CD4-positive, alpha-beta memory T cell (primary cell): Measurements from ENCODE around the gene MFSD11. TPM values are rescaled to one million over a fixed set of nuclear protein-coding genes. Genes with fewer than 3 reads are reported as not detected.

ENCODE experiments used
- CTCF ChIA-PET: fragments of 350-600 bp; sonication (Branson Sonifier 250); formaldehyde crosslinking; loops from one replicate; lab custom pipeline; 2021; ENCODE audit warnings: inconsistent platforms; ENCODE audit not compliant: partially characterized antibody; lab: Charles Lee
- POLR2A ChIA-PET: fragments of 350-600 bp; sonication (Branson Sonifier 250); formaldehyde crosslinking; loops from one replicate; lab custom pipeline; 2021; ENCODE audit not compliant: partially characterized antibody; lab: Charles Lee
- DNase-seq, 5 donors: peaks; one replicate each; pipeline versions ENCODE4 v3.0.0 to v3.0.0-alpha.2; 2020 to 2022; ENCODE audit warnings: mixed read lengths in 1 of 5
- H3K27ac ChIP-seq: one replicate; pipeline ENCODE4 v1.7.0; 2013; ENCODE audit warnings: low read depth, low read length
- H3K27me3 ChIP-seq: 2 replicates; pipeline ENCODE4 v1.7.0; 2013; ENCODE audit warnings: mild to moderate bottlenecking, low read length, moderate library complexity; ENCODE audit not compliant: insufficient read depth
- H3K36me3 ChIP-seq: 2 replicates; pipeline ENCODE4 v1.7.0; 2013; ENCODE audit warnings: mild to moderate bottlenecking, low read length, moderate library complexity; ENCODE audit not compliant: insufficient read depth
- H3K4me1 ChIP-seq: 2 replicates; pipeline ENCODE4 v1.7.0; 2013; ENCODE audit warnings: mild to moderate bottlenecking, low read length, moderate library complexity; ENCODE audit not compliant: insufficient read depth
- H3K4me3 ChIP-seq, 2 donors: one replicate each; pipeline ENCODE4 v1.7.0; 2013; ENCODE audit warnings: low read length in 2 of 2, mild to moderate bottlenecking in 1 of 2
- H3K9me3 ChIP-seq, 2 donors: one replicate each; pipeline ENCODE4 v1.7.0; 2013; ENCODE audit warnings: low read length in 2 of 2, control low read depth in 1 of 2; ENCODE audit not compliant: control insufficient read depth in 1 of 2
- H3K27ac Mint-ChIP-seq, 7 donors: one replicate each; pipeline ENCODE4 v1.8.0; 2020 to 2021; ENCODE audit warnings: mixed read lengths in 7 of 7, mild to moderate bottlenecking in 6 of 7, inconsistent platforms in 3 of 7, moderate library complexity in 3 of 7
- H3K27me3 Mint-ChIP-seq, 2 donors: one replicate each; pipeline ENCODE4 v1.8.0; 2020 to 2021; ENCODE audit warnings: mixed read lengths in 2 of 2
- H3K36me3 Mint-ChIP-seq, 2 donors: one replicate each; pipeline ENCODE4 v1.8.0; 2020 to 2021; ENCODE audit warnings: mixed read lengths in 2 of 2, inconsistent platforms in 1 of 2, mild to moderate bottlenecking in 1 of 2
- H3K4me1 Mint-ChIP-seq, 4 donors: one replicate each; pipeline ENCODE4 v1.8.0; 2020 to 2021; ENCODE audit warnings: mixed read lengths in 4 of 4, mild to moderate bottlenecking in 1 of 4
- H3K4me3 Mint-ChIP-seq, 8 donors: one replicate each; pipeline ENCODE4 v1.8.0; 2020 to 2021; ENCODE audit warnings: mixed read lengths in 8 of 8, mild to moderate bottlenecking in 7 of 8, moderate library complexity in 6 of 8, inconsistent platforms in 3 of 8
- H3K9me3 Mint-ChIP-seq, 8 donors: one replicate each; pipeline ENCODE4 v1.8.0; 2020 to 2021; ENCODE audit warnings: mixed read lengths in 8 of 8, mild to moderate bottlenecking in 5 of 8, inconsistent platforms in 3 of 8, moderate library complexity in 1 of 8
- intact Hi-C: fragments of 100-400 bp; cut with micrococcal nuclease; formaldehyde crosslinking; loops from one replicate; pipeline ENCODE4 v1.15.1; 2023
- polyA plus RNA-seq, 2 donors: library from polyadenylated mRNA; unstranded; fragments of 300-500 nt; fragmentation: Illumina TruSeq; gene quantifications; one replicate each; pipeline ENCODE4 v1.2.3, GENCODE V29; 2021
- total RNA-seq, 2 experiments: library from RNA; stranded (reverse); gene quantifications; one replicate each; pipeline ENCODE4 v1.2.3, GENCODE V29; 2021

The MFSD11 gene
- total and polyA plus RNA-seq, 4 experiments from 2014 or later: 23.1 to 37.8 (median 33.7) TPM

DNA sequence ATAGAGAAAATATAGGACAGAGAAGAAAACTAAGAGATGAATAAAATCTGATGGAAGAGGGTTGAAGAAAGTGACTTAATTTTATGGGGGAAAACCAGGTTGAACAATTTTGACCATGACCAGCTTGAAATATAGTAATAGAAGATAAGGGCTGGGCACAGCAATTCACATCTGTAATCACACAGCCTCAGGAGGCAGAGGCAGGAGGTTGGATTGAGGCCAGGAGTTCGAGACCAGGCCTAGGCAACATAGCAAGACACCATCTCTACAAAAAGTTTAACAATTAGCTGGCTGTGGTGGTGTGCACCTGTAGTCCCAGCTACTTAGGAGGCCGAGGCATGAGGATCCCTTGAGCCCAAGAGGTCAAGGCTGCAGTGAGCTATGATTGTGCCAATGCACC, 35.8 kb upstream of the MFSD11 start:
- Histone ChIP-seq H3K27ac (no peak overlapping the region), H3K9me3 (no peaks in the 10 kb centered on the region), H3K4me3 (no peak overlapping the region), H3K4me1 (no peaks in the 10 kb centered on the region), H3K27me3 (no peaks in the 10 kb centered on the region), H3K36me3 (no peaks in the 10 kb centered on the region)
- ChIA-PET CTCF (interaction anchor here (2.2 kb wide), 1 partner anchor 12 kb away, joined by 7 read pairs; no protein-coding TSS in a partner anchor), POLR2A (no interaction called here)
- Mint-ChIP-seq H3K4me1 (peaks cover 0 to 22% (median 0%) of the 10 kb centered on the region in 4 donors), H3K27me3 (no peaks in the 10 kb centered on the region), H3K4me3 (no peak overlapping the region), H3K9me3 (no peaks in the 10 kb centered on the region), H3K36me3 (no peaks in the 10 kb centered on the region), H3K27ac (no peak overlapping the region)
- intact Hi-C loops: no loop called here
- DNase-seq: no peak

DNA sequence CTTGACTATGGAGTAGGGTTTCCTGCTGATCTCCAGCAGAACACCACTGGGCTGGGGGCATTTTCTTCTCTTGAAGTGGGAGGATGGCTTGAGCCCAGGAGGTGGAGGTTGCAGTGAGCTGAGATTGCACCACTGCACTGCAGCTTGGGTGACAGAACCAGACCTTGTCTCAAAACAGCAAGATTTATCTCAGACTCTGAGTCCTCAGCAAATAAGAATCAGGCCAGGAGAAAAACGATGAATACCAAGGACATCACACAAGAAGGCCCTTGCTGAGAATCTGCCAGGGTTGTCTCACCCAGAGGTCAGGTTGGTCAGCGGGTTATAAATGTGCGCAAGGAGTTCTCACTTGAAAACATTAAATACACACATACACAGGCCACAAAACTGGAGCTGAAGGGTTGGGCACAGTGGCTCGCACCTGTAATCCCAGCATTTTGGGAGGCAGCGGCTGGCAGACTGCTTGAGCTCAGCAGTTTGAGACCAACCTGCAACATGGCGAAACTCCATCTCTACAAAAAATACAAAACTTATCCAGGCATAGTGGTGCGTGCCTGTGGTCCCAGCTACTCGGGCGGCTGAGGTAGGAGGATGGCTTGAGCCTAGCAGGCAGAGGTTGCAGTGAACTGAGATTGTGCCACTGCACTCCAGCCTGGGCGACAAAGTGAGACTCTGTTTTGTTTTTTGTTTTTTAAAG, 34.8 kb upstream of the MFSD11 start:
- no peaks in the 10 kb centered on the region for H3K27me3 ChIP-seq
- no peak overlapping the region for H3K4me3 Mint-ChIP-seq
- intact Hi-C loops: no loop called here
- no peak overlapping the region for H3K27ac ChIP-seq
- no peaks in the 10 kb centered on the region for H3K27me3 Mint-ChIP-seq
- POLR2A ChIA-PET: no interaction called here
- peaks cover 0 to 18% (median 0%) of the 10 kb centered on the region in 4 donors for H3K4me1 Mint-ChIP-seq
- H3K36me3 Mint-ChIP-seq: no peaks in the 10 kb centered on the region
- H3K36me3 ChIP-seq: no peaks in the 10 kb centered on the region
- DNase-seq: no peak
- no peak overlapping the region for H3K4me3 ChIP-seq
- no peaks in the 10 kb centered on the region for H3K9me3 Mint-ChIP-seq
- H3K4me1 ChIP-seq: no peaks in the 10 kb centered on the region
- H3K27ac Mint-ChIP-seq: no peak overlapping the region
- H3K9me3 ChIP-seq: no peaks in the 10 kb centered on the region
- CTCF ChIA-PET: interaction anchor here (1.5 to 2.8 kb wide), 3 partner anchors 11 to 117 kb away, joined by 4 to 13 read pairs (median 4); partner anchors contain the start of gene ST6GALNAC2

DNA sequence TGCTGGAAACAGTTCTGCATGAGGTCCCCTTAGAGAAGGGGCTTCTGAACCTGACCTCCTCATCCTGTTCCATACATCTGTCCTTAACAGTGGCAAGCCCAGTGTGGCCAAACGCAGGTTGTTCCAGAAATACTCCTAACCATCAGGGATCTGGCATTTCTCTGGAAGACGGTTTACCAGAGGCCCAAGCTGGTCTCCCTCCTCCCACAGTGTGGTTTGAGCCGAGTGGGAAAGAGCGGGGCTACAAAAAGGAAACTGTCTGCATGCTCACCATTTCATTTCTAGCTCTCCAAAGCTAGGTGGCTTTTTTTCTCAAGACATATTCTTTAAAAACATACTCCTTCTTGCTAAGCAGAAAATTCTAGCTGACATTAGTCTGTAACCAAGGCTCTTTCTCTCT, 33.1 kb upstream of the MFSD11 start:
- H3K4me1 ChIP-seq: peaks cover 5% of the 10 kb centered on the region
- no peaks in the 10 kb centered on the region for H3K9me3 Mint-ChIP-seq
- no peak overlapping the region for H3K4me3 ChIP-seq
- no peak for DNase-seq
- H3K4me1 Mint-ChIP-seq: peaks cover 0 to 25% (median 4%) of the 10 kb centered on the region in 4 donors
- no peak overlapping the region for H3K27ac ChIP-seq
- no peaks in the 10 kb centered on the region for H3K36me3 Mint-ChIP-seq
- H3K9me3 ChIP-seq: no peaks in the 10 kb centered on the region
- intact Hi-C loops: no loop called here
- no peak overlapping the region for H3K4me3 Mint-ChIP-seq
- no peak overlapping the region for H3K27ac Mint-ChIP-seq
- ChIA-PET CTCF (interaction anchor here (0.7 to 2.8 kb wide), 4 partner anchors 9 to 182 kb away, joined by 3 to 13 read pairs (median 4); no protein-coding TSS in a partner anchor), POLR2A (no interaction called here)
- no peaks in the 10 kb centered on the region for H3K36me3 ChIP-seq
- H3K27me3 Mint-ChIP-seq: no peaks in the 10 kb centered on the region
- no peaks in the 10 kb centered on the region for H3K27me3 ChIP-seq

DNA sequence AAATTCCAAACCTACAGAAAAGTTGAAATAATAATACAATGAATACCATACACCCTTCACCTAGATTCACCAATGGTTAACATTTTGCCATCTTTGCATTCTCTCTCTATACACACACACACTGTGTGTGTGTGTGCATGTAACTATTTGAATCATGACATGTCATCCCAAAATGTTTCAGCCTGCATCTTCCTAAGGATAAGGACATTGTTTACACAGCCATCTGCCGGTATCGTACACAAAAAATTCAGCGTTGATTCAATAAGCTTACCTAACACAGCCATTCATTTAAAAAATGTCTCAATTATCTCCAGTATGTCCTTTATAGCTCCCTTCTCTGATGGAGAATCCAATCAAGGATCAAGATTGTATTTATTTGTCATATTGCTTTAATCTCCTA, 31.1 kb upstream of the MFSD11 start:
- Histone ChIP-seq H3K4me1 (peaks cover 18% of the 10 kb centered on the region), H3K9me3 (no peaks in the 10 kb centered on the region), H3K27me3 (no peaks in the 10 kb centered on the region), H3K27ac (no peak overlapping the region), H3K36me3 (no peaks in the 10 kb centered on the region), H3K4me3 (no peak overlapping the region)
- H3K9me3 Mint-ChIP-seq: no peaks in the 10 kb centered on the region
- no peaks in the 10 kb centered on the region for H3K27me3 Mint-ChIP-seq
- DNase-seq: no peak
- intact Hi-C loops: no loop called here
- H3K27ac Mint-ChIP-seq: peak overlapping the region in 1 of 7 donors; percentile 27
- ChIA-PET CTCF (no interaction called here), POLR2A (no interaction called here)
- H3K4me1 Mint-ChIP-seq: peaks cover 2 to 26% (median 9%) of the 10 kb centered on the region in 4 donors
- peak overlapping the region in 1 of 8 donors; percentile 40 for H3K4me3 Mint-ChIP-seq
- peaks cover 0 to 2% of the 10 kb centered on the region in 2 donors for H3K36me3 Mint-ChIP-seq

DNA sequence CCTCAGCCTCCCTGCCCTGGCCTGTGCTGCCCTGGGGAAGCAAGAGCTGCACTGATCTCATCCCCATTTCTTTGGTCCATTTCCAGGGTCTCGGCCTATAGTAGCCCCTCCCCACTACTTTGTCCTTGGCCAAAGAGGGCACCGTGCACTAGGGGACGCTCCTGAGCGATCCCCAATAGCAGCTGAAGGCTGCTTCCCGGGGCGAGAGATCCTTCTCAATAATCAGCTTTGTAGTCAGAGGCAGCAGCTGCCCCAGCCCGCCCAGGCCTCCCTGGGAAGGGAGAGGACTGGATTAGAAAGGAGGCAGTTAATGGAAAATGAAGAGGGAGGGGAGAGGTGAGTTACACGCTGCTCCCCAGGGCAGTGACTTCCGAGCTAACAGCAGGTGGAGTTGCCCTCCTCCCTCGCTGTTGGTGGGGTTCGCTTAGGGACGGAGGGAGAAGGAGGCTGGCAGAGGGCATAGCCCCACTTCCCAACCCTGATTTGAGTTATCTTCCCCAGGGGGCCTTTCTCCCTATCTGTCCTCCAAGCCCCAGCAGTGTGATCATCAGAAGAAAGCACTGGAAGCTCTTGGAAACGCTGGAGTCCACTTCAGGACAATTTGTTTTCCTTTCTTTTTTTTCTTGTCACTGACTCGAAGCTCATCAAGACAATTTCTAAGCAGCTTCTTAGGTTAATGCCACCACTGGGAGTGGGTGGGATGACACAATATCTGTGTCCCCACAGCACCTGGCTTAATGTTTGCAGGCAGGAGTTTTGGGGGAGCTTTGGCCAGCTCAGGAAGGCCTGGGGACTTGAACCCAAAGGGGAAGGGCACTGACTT, 29.7 kb upstream of the MFSD11 start:
- H3K4me1 Mint-ChIP-seq: peaks cover 2 to 27% (median 10%) of the 10 kb centered on the region in 4 donors
- H3K4me3 Mint-ChIP-seq: peak overlapping the region in 3 of 8 donors; percentile 28 to 79 (median 75)
- peak overlapping the region in 1 of 7 donors; percentile 30 for H3K27ac Mint-ChIP-seq
- Histone ChIP-seq H3K27ac (no peak overlapping the region), H3K4me3 (no peak overlapping the region), H3K4me1 (peaks cover 18% of the 10 kb centered on the region), H3K36me3 (no peaks in the 10 kb centered on the region), H3K9me3 (no peaks in the 10 kb centered on the region), H3K27me3 (no peaks in the 10 kb centered on the region)
- ChIA-PET POLR2A (interaction anchor here (1.2 kb wide), 1 partner anchor 37 kb away, joined by 4 read pairs; no protein-coding TSS in a partner anchor), CTCF (interaction anchor here (0.8 to 1.6 kb wide), 3 partner anchors 27 to 185 kb away, joined by 3 to 7 read pairs (median 6); no protein-coding TSS in a partner anchor)
- H3K9me3 Mint-ChIP-seq: no peaks in the 10 kb centered on the region
- no peak for DNase-seq
- peaks cover 0 to 4% of the 10 kb centered on the region in 2 donors for H3K36me3 Mint-ChIP-seq
- intact Hi-C loops: no loop called here
- H3K27me3 Mint-ChIP-seq: no peaks in the 10 kb centered on the region

DNA sequence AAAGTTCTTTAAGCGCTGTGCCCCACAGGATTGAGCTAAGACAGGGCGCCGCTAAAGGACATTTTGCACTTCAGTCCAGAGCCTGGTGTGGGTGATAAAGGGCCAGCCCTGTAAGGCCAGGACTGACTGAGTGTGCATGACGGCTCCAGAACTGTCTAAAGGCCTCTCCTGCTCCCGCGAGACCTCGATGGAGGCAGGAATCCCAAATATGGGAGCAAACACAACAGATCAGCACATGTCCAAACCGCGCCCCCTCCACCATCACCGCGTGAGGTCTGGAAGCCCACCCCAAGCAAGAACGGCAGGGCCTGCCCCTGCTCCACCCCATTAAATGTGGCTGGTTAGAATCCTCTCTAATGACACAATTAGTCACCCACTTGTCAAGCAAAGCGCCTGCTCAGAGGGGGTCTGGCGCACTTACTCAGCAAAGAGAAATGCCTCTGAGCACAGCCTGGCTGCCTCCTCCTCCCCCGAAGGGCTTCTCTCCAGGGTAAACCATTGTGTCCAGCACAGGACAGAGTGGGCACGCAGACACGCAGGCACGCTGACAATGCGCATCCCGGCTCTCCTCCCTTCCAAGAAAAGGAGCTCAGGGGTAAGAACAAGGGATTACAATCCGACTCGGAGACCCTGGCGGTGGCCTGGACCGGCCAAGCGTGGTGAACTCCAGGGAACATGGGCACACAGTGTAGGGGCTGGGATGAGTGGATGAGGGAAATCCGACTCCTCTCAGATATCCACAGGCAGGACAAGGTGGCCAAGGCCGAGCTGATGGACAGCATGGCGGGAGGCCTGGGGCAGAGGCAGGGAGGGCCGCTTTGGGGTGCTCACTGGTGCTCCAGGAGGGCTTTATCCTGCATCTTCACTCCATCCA, 28.6 kb upstream of the MFSD11 start:
- peak overlapping the region; percentile 66 to 85 (median 79) for H3K4me3 Mint-ChIP-seq
- peaks cover 9 to 35% (median 17%) of the 10 kb centered on the region in 4 donors for H3K4me1 Mint-ChIP-seq
- H3K36me3 Mint-ChIP-seq: peaks cover 10 to 12% of the 10 kb centered on the region in 2 donors
- H3K9me3 Mint-ChIP-seq: no peaks in the 10 kb centered on the region
- Histone ChIP-seq H3K27me3 (no peaks in the 10 kb centered on the region), H3K4me3 (no peak overlapping the region), H3K4me1 (peaks cover 21% of the 10 kb centered on the region), H3K36me3 (peaks cover 8% of the 10 kb centered on the region), H3K27ac (no peak overlapping the region), H3K9me3 (no peaks in the 10 kb centered on the region)
- H3K27ac Mint-ChIP-seq: peak overlapping the region in 2 of 7 donors; percentile 51 to 64
- intact Hi-C loops: no loop called here
- no peaks in the 10 kb centered on the region for H3K27me3 Mint-ChIP-seq
- no peak for DNase-seq
- ChIA-PET POLR2A (interaction anchor here (1.1 to 1.4 kb wide), 3 partner anchors 17 to 151 kb away, joined by 3 read pairs; partner anchors contain the start of genes JMJD6 and METTL23), CTCF (interaction anchor here (0.7 to 1.6 kb wide), 3 partner anchors 18 to 151 kb away, joined by 3 to 6 read pairs (median 3); no protein-coding TSS in a partner anchor)
